Mesenchymal stem cell (in vitro differentiated cells and primary cell): ENCODE measurements around the gene RFX1.

Experiments used
- DNase-seq: peaks from one replicate; pipeline ENCODE4 v3.0.0-alpha.2; 2013
- H2AFZ ChIP-seq: one replicate; pipeline ENCODE4 v1.6.1; 2013; ENCODE audit warnings: low read depth, mild to moderate bottlenecking, control low read depth, inconsistent platforms, low read length, moderate library complexity
- H2AK5ac ChIP-seq: 2 replicates; pipeline ENCODE4 v1.6.1; 2013; ENCODE audit warnings: low read length, moderate library complexity, mild to moderate bottlenecking, inconsistent platforms; ENCODE audit not compliant: severe bottlenecking
- H2BK120ac ChIP-seq: one replicate; pipeline ENCODE4 v1.6.1; 2013; ENCODE audit warnings: low read depth, mild to moderate bottlenecking, inconsistent platforms, low read length, moderate library complexity
- H2BK12ac ChIP-seq, 2 experiments: one replicate each; pipeline ENCODE4 v1.6.1; 2013; ENCODE audit warnings: inconsistent platforms in 2 of 2, low read length in 2 of 2, mild to moderate bottlenecking in 2 of 2, moderate library complexity in 2 of 2, control low read depth in 1 of 2
- H2BK15ac ChIP-seq: one replicate; pipeline ENCODE4 v1.6.1; 2013; ENCODE audit warnings: mild to moderate bottlenecking, low read depth, inconsistent platforms; ENCODE audit not compliant: poor library complexity, severe bottlenecking
- H2BK5ac ChIP-seq: 2 replicates; pipeline ENCODE4 v1.6.1; 2013; ENCODE audit warnings: low read depth, mild to moderate bottlenecking, low read length, control low read depth, inconsistent platforms; ENCODE audit not compliant: poor library complexity, severe bottlenecking
- H3K14ac ChIP-seq, 2 experiments: one replicate each; pipeline ENCODE4 v1.6.1; 2013; ENCODE audit warnings: inconsistent platforms in 2 of 2, low read length in 2 of 2, control low read depth in 1 of 2, mild to moderate bottlenecking in 1 of 2, moderate library complexity in 1 of 2
- H3K18ac ChIP-seq, 2 experiments: one replicate each; pipeline ENCODE4 v1.6.1; 2013; ENCODE audit warnings: inconsistent platforms in 2 of 2, low read length in 2 of 2, control low read depth in 1 of 2, low read depth in 1 of 2, mild to moderate bottlenecking in 1 of 2
- H3K23ac ChIP-seq, 2 experiments: one replicate each; pipeline ENCODE4 v1.6.1; 2013; ENCODE audit warnings: inconsistent platforms in 2 of 2, low read length in 2 of 2, mild to moderate bottlenecking in 2 of 2, moderate library complexity in 2 of 2, control low read depth in 1 of 2
- H3K27ac ChIP-seq: 2 replicates; pipeline ENCODE4 v1.5.1; 2013; ENCODE audit warnings: mild to moderate bottlenecking, moderate library complexity, low read length, control low read depth, inconsistent platforms; ENCODE audit not compliant: poor library complexity, severe bottlenecking
- H3K27me3 ChIP-seq, 2 experiments: 2 replicates each; pipeline versions ENCODE4 v1.6.1 to v1.7.0; 2013; ENCODE audit warnings: low read length in 2 of 2, mild to moderate bottlenecking in 2 of 2, moderate library complexity in 2 of 2, control low read depth in 1 of 2, inconsistent platforms in 1 of 2; ENCODE audit not compliant: control insufficient read depth in 1 of 2, insufficient read depth in 1 of 2
- H3K36me3 ChIP-seq, 2 experiments: 2 replicates each; pipeline versions ENCODE4 v1.6.1 to v1.7.0; 2013; ENCODE audit warnings: low read length in 2 of 2, control low read depth in 1 of 2, inconsistent platforms in 1 of 2, low read depth in 1 of 2, mild to moderate bottlenecking in 1 of 2; ENCODE audit not compliant: insufficient read depth in 2 of 2, control insufficient read depth in 1 of 2
- H3K4ac ChIP-seq, 2 experiments: one replicate each; pipeline ENCODE4 v1.6.1; 2013; ENCODE audit warnings: inconsistent platforms in 2 of 2, low read length in 2 of 2, mild to moderate bottlenecking in 2 of 2, moderate library complexity in 2 of 2, control low read depth in 1 of 2, low read depth in 1 of 2
- H3K4me1 ChIP-seq: 2 replicates; pipeline ENCODE4 v1.6.1; 2013; ENCODE audit warnings: low read depth, low read length, control low read depth; ENCODE audit not compliant: control insufficient read depth, insufficient read depth
- H3K4me2 ChIP-seq: 2 replicates; pipeline ENCODE4 v1.6.1; 2013; ENCODE audit warnings: low read length, mild to moderate bottlenecking, inconsistent platforms; ENCODE audit not compliant: poor library complexity, severe bottlenecking
- H3K4me3 ChIP-seq, 2 experiments: 2 replicates each; pipeline versions ENCODE4 v1.5.1 to v1.7.0; 2013; ENCODE audit warnings: low read length in 2 of 2, mild to moderate bottlenecking in 2 of 2, control low read depth in 1 of 2, low read depth in 1 of 2; ENCODE audit not compliant: insufficient read depth in 1 of 2
- H3K79me1 ChIP-seq: replicated peaks from 2 replicates; pipeline ENCODE4 v1.6.1; 2013; ENCODE audit warnings: mild to moderate bottlenecking, control low read depth, low read length, inconsistent platforms; ENCODE audit not compliant: poor library complexity, severe bottlenecking
- H3K9ac ChIP-seq: 2 replicates; pipeline ENCODE4 v1.7.0; 2013; ENCODE audit warnings: mild to moderate bottlenecking, low read length, moderate library complexity
- H3K9me3 ChIP-seq: 2 replicates; pipeline ENCODE4 v1.7.0; 2013; ENCODE audit warnings: mild to moderate bottlenecking, low read length; ENCODE audit not compliant: control insufficient read depth
- H4K8ac ChIP-seq: one replicate; pipeline ENCODE4 v1.6.1; 2013; ENCODE audit warnings: inconsistent platforms, mild to moderate bottlenecking, low read length, moderate library complexity
- H4K91ac ChIP-seq: one replicate; pipeline ENCODE4 v1.6.1; 2013; ENCODE audit warnings: mild to moderate bottlenecking, low read length, inconsistent platforms
- WGBS: methylation state at CpG from one replicate; pipeline ENCODE4 v1.1.7; 2013; ENCODE audit warnings: mixed read lengths; 5-methylcytosine and 5-hydroxymethylcytosine counted together

Gene RFX1

GRCh38 chr19:13979686-13980085 lies 26.4 kb downstream of the RFX1 start:
- no peak for DNase-seq
- no peak overlapping the region for H3K27ac ChIP-seq
- H2BK5ac ChIP-seq: no peak overlapping the region
- H2BK12ac ChIP-seq: peak overlapping the region in 1 of 2 experiments; percentile 53
- H2BK120ac ChIP-seq: peak overlapping the region; percentile 74
- no peak overlapping the region for H3K4me3 ChIP-seq
- peak overlapping the region; percentile 35 to 42 for H3K4ac ChIP-seq
- 96% methylated on average over 10 of the region's 12 CpGs for WGBS
- peaks cover 4% of the 10 kb centered on the region for H3K79me1 ChIP-seq
- no peaks in the 10 kb centered on the region for H3K9me3 ChIP-seq
- peak overlapping the region; percentile 83 for H4K8ac ChIP-seq
- peak overlapping the region in 1 of 2 experiments; percentile 47 for H3K18ac ChIP-seq
- peak overlapping the region; percentile 43 for H4K91ac ChIP-seq
- peaks cover 18% of the 10 kb centered on the region for H3K4me1 ChIP-seq
- no peak overlapping the region for H2AK5ac ChIP-seq
- no peak overlapping the region for H2BK15ac ChIP-seq
- H3K4me2 ChIP-seq: peak overlapping the region; percentile 83
- H3K14ac ChIP-seq: peak overlapping the region in 1 of 2 experiments; percentile 91
- H3K27me3 ChIP-seq: peaks cover 0 to 8% of the 10 kb centered on the region in 2 experiments
- peaks cover 15 to 60% of the 10 kb centered on the region in 2 experiments for H3K36me3 ChIP-seq
- H2AFZ ChIP-seq: no peak overlapping the region
- peak overlapping the region in 1 of 2 experiments; percentile 43 for H3K23ac ChIP-seq
- H3K9ac ChIP-seq: no peak overlapping the region

- no peaks in the 10 kb centered on the region for H3K9me3 ChIP-seq
- H4K8ac ChIP-seq: peak overlapping the region; percentile 83
- WGBS: 30% methylated on average over 12 of the region's 12 CpGs
- peak overlapping the region; percentile 35 to 42 for H3K4ac ChIP-seq
- peaks cover 18 to 63% of the 10 kb centered on the region in 2 experiments for H3K36me3 ChIP-seq
- H3K27ac ChIP-seq: no peak overlapping the region
- peak overlapping the region in 1 of 2 experiments; percentile 43 for H3K23ac ChIP-seq
- no peak overlapping the region for H2AK5ac ChIP-seq
- H2BK12ac ChIP-seq: peak overlapping the region in 1 of 2 experiments; percentile 53
- no peak overlapping the region for H2BK5ac ChIP-seq
- H3K27me3 ChIP-seq: peaks cover 0 to 8% of the 10 kb centered on the region in 2 experiments
- H3K79me1 ChIP-seq: peaks cover 4% of the 10 kb centered on the region
- H3K18ac ChIP-seq: peak overlapping the region; percentile 76 to 90
- H2AFZ ChIP-seq: peak overlapping the region; percentile 37
- H2BK15ac ChIP-seq: peak overlapping the region; percentile 83
- peak overlapping the region; percentile 83 for H3K4me2 ChIP-seq
- peak overlapping the region; percentile 29 for H3K9ac ChIP-seq
- peak overlapping the region; percentile 43 for H4K91ac ChIP-seq
- peak overlapping the region in 1 of 2 experiments; percentile 91 for H3K14ac ChIP-seq
- H3K4me1 ChIP-seq: peaks cover 18% of the 10 kb centered on the region
- DNase-seq: peak; percentile 19
- peak overlapping the region in 1 of 2 experiments; percentile 54 for H3K4me3 ChIP-seq
- peak overlapping the region; percentile 74 for H2BK120ac ChIP-seq
Measured at GRCh38 chr19:13979244-13979615, 26.9 kb downstream of the RFX1 start.

DNA sequence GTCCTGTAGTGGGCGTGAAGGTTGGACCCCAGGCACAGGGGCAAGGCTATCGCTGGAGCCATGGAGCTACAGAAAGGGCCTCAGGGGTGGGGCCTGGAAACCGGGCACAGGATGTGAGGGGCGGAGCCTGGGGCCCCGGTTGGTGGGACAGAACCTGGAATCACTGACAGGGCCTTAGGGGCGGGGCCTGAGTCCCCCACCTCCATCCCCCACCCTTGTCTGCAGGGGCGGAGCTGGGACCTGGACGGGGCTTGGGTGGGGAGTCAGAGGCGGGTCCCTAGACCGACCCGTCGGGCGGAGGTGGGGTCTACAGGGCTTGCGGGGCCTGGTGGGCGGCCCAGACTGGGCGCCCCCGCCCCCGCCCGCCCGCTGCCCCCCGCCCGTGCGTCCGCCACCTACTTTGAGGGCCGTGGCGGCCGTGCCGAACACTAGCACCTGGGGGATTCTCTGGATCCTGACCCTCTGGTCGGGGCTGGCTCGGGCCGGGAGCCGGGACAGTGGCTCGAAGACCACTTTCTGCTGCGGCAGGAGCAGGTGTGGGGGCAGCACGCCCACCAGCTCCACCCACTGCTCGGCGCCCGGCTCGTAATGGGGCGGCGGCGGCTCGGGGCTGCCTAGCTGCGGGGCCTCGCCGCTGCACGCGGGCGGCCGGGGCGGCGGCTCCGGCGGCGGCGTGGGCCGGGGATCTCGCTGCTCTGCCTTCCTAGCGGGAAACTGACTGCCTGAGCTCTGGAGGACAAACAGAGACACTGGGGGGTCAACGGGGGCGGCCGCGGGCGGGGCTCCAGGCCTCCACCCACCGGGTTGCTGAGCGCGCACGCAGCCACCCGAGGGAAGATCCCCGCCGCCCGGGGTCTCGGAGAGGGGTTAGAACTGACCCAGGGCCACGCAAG lies 27.5 kb downstream of the RFX1 start:
- Histone ChIP-seq H3K23ac (no peak overlapping the region), H3K14ac (peak overlapping the region in 1 of 2 experiments; percentile 26), H3K4me1 (peaks cover 18% of the 10 kb centered on the region), H4K8ac (peak overlapping the region; percentile 95), H2AFZ (peak overlapping the region; percentile 73), H2BK12ac (peak overlapping the region; percentile 37 to 53), H3K4me2 (peak overlapping the region; percentile 83), H3K4ac (peak overlapping the region; percentile 65 to 68), H2AK5ac (no peak overlapping the region), H2BK5ac (no peak overlapping the region), H3K79me1 (peaks cover 4% of the 10 kb centered on the region), H3K18ac (peak overlapping the region; percentile 76 to 90), H4K91ac (peak overlapping the region; percentile 95), H2BK15ac (peak overlapping the region; percentile 85), H3K4me3 (peak overlapping the region in 1 of 2 experiments; percentile 54), H3K27me3 (peaks cover 0 to 8% of the 10 kb centered on the region in 2 experiments), H3K9ac (peak overlapping the region; percentile 29), H3K9me3 (no peaks in the 10 kb centered on the region), H3K27ac (no peak overlapping the region), H2BK120ac (peak overlapping the region; percentile 74), H3K36me3 (peaks cover 23 to 63% of the 10 kb centered on the region in 2 experiments)
- 4% methylated on average over 56 of the region's 74 CpGs for WGBS
- DNase-seq: peak; percentile 75

DNA sequence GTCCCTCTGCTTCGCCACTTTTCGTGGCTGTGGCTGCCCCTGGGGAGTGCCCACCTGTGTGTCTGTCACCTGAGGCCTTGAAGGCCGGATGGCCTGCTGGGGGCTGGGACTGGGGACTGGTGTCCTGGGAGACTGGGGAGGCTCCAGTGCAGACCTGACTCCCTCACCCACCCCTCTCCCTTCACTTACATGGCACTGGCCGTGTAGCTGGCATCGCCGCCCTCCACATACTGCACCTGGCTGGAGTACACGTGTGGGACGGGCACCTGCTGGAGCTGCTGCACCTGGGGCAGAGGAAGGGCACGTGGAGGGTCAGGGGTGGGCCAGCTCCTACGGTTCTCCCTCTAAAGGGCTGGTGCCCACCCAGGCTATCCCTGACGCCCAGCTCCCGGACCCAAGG lies 28.3 kb downstream of the RFX1 start:
- Histone ChIP-seq H3K18ac (peak overlapping the region; percentile 71 to 81), H2BK12ac (peak overlapping the region; percentile 81 to 86), H3K23ac (no peak overlapping the region), H3K36me3 (peaks cover 20 to 61% of the 10 kb centered on the region in 2 experiments), H3K9ac (no peak overlapping the region), H3K27ac (peak overlapping the region; percentile 29), H2BK120ac (peak overlapping the region; percentile 74), H3K14ac (peak overlapping the region in 1 of 2 experiments; percentile 8), H2BK5ac (no peak overlapping the region), H3K4me2 (no peak overlapping the region), H3K27me3 (peaks cover 0 to 8% of the 10 kb centered on the region in 2 experiments), H3K4me3 (no peak overlapping the region), H2BK15ac (peak overlapping the region; percentile 85), H2AFZ (no peak overlapping the region), H4K91ac (peak overlapping the region; percentile 95), H3K79me1 (peaks cover 5% of the 10 kb centered on the region), H4K8ac (peak overlapping the region; percentile 90), H3K9me3 (no peaks in the 10 kb centered on the region), H3K4ac (peak overlapping the region; percentile 29 to 80), H2AK5ac (peak overlapping the region; percentile 60), H3K4me1 (peaks cover 19% of the 10 kb centered on the region)
- DNase-seq: no peak
- WGBS: 90% methylated on average over 11 of the region's 12 CpGs
